BE2C (cell line): ENCODE results near the gene CEACAM16.

ENCODE experiments used
- DNase-seq: peaks from one replicate; pipeline ENCODE4 v3.0.0-alpha.2; 2020
- H3K27me3 ChIP-seq: fragments of 250-450 bp; sonication (Bioruptor Pico); 2 replicates; pipeline ENCODE4 v1.5.1; 2020; ENCODE audit warnings: mild to moderate bottlenecking
- H3K36me3 ChIP-seq: fragments of 250-450 bp; sonication (Bioruptor Pico); 2 replicates; pipeline ENCODE4 v1.5.1; 2020; ENCODE audit warnings: mild to moderate bottlenecking
- H3K4me1 ChIP-seq: fragments of 250-450 bp; sonication (Bioruptor Pico); 2 replicates; pipeline ENCODE4 v1.5.1; 2020
- H3K4me3 ChIP-seq: 2 replicates; pipeline ENCODE4 v1.5.1; 2011; ENCODE audit warnings: low read depth, low read length
- H3K9me3 ChIP-seq: fragments of 250-450 bp; sonication (Bioruptor Pico); 2 replicates; pipeline ENCODE4 v1.5.1; 2020
- TF ChIP-seq, protein P1 (sequence below): IDR thresholded peaks from 2 replicates; pipeline ENCODE4 v1.5.1; 2012; ENCODE audit warnings: mild to moderate bottlenecking, low read depth, low read length

Gene CEACAM16

GRCh38 chr19:44658069-44658733, 40.8 kb upstream of the CEACAM16 start:
- no peaks in the 10 kb centered on the region for H3K4me1 ChIP-seq
- peaks cover 89% of the 10 kb centered on the region for H3K36me3 ChIP-seq
- H3K9me3 ChIP-seq: no peaks in the 10 kb centered on the region
- DNase-seq: no peak
- no peaks in the 10 kb centered on the region for H3K27me3 ChIP-seq
- TF ChIP-seq, protein P1, sequence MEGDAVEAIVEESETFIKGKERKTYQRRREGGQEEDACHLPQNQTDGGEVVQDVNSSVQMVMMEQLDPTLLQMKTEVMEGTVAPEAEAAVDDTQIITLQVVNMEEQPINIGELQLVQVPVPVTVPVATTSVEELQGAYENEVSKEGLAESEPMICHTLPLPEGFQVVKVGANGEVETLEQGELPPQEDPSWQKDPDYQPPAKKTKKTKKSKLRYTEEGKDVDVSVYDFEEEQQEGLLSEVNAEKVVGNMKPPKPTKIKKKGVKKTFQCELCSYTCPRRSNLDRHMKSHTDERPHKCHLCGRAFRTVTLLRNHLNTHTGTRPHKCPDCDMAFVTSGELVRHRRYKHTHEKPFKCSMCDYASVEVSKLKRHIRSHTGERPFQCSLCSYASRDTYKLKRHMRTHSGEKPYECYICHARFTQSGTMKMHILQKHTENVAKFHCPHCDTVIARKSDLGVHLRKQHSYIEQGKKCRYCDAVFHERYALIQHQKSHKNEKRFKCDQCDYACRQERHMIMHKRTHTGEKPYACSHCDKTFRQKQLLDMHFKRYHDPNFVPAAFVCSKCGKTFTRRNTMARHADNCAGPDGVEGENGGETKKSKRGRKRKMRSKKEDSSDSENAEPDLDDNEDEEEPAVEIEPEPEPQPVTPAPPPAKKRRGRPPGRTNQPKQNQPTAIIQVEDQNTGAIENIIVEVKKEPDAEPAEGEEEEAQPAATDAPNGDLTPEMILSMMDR: no peak
- no peak overlapping the region for H3K4me3 ChIP-seq

GRCh38 chr19:44660081-44660480, 38.9 kb upstream of the CEACAM16 start:
- Histone ChIP-seq H3K4me1 (no peaks in the 10 kb centered on the region), H3K9me3 (no peaks in the 10 kb centered on the region), H3K36me3 (peaks cover 75% of the 10 kb centered on the region), H3K27me3 (no peaks in the 10 kb centered on the region), H3K4me3 (no peak overlapping the region)
- DNase-seq: no peak
- TF ChIP-seq, protein P1: no peak

- Histone ChIP-seq H3K27me3 (no peaks in the 10 kb centered on the region), H3K4me1 (no peaks in the 10 kb centered on the region), H3K36me3 (peaks cover 67% of the 10 kb centered on the region), H3K4me3 (no peak overlapping the region), H3K9me3 (no peaks in the 10 kb centered on the region)
- TF ChIP-seq, protein P1: no peak
- DNase-seq: no peak
Observed at GRCh38 chr19:44661205-44661604, 37.7 kb upstream of the CEACAM16 start.

GRCh38 chr19:44661904-44662303, 37.0 kb upstream of the CEACAM16 start:
- no peaks in the 10 kb centered on the region for H3K9me3 ChIP-seq
- TF ChIP-seq, protein P1: no peak
- H3K36me3 ChIP-seq: peaks cover 61% of the 10 kb centered on the region
- no peaks in the 10 kb centered on the region for H3K4me1 ChIP-seq
- DNase-seq: no peak
- no peak overlapping the region for H3K4me3 ChIP-seq
- no peaks in the 10 kb centered on the region for H3K27me3 ChIP-seq

DNA sequence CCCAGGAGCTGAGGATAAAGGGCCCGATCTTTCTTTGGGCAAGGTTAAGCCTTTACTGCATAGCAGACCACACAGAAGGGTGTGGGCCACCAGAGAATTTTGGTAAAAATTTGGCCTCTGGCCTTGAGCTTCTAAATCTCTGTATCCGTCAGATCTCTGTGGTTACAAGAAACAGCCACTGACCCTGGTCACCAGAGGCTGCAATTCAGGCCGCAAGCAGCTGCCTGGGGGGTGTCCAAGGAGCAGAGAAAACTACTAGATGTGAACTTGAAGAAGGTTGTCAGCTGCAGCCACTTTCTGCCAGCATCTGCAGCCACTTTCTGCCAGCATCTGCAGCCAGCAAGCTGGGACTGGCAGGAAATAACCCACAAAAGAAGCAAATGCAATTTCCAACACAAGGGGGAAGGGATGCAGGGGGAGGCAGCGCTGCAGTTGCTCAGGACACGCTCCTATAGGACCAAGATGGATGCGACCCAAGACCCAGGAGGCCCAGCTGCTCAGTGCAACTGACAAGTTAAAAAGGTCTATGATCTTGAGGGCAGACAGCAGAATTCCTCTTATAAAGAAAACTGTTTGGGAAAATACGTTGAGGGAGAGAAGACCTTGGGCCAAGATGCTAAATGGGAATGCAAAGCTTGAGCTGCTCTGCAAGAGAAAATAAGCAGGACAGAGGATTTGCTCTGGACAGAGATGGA, 36.1 kb upstream of the CEACAM16 start:
- peaks cover 56% of the 10 kb centered on the region for H3K36me3 ChIP-seq
- no peak overlapping the region for H3K4me3 ChIP-seq
- no peaks in the 10 kb centered on the region for H3K27me3 ChIP-seq
- no peaks in the 10 kb centered on the region for H3K9me3 ChIP-seq
- no peak for DNase-seq
- TF ChIP-seq, protein P1: no peak
- H3K4me1 ChIP-seq: no peaks in the 10 kb centered on the region

- no peaks in the 10 kb centered on the region for H3K27me3 ChIP-seq
- TF ChIP-seq, protein P1: no peak
- H3K36me3 ChIP-seq: peaks cover 45% of the 10 kb centered on the region
- no peaks in the 10 kb centered on the region for H3K4me1 ChIP-seq
- H3K4me3 ChIP-seq: no peak overlapping the region
- DNase-seq: no peak
- no peaks in the 10 kb centered on the region for H3K9me3 ChIP-seq
Observed at GRCh38 chr19:44663996-44664395, 35.0 kb upstream of the CEACAM16 start.
